ENCODE data around the gene TSHR. TPM values are rescaled to one million over a fixed set of nuclear protein-coding genes. Genes with fewer than 3 reads are reported as not detected.
"Not testable (repeated sequence)": the region's sequence is repeated elsewhere in the genome, so short reads cannot be mapped to it uniquely, and the experiment has no call there.

TSHR gene
- 0.50 TPM in 1 of 2 replicates, not detected in the other for total RNA-seq

- DNase-seq (ENCODE audit: low read depth): no peak
Measured at GRCh38 chr14:80955416-80955941, at the start of gene TSHR. TSS of gene TSHR (plus strand) at chr14:80955621. CDS start at chr14:80955681, 60 bp downstream.

DNA sequence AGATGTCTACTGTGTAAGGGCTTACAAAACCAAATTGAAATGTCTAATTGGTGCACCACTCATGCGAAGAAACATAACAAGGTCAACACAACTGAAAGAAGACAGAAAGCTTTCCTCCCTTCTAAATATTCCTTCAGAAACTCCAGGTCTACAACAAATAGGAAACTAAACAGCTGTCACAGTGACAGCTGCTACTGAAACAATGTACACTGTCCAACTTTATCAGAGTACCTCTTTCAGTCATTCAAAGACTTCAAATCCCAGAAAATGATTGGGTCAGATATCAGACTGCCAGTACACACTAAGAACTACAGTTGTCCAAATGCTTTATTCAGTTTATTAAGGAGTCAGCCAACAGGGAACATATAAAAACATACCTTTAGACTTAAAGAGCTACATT, 49.1 kb upstream of the TSHR start:
- no peak for DNase-seq (ENCODE audit: low read depth)

- DNase-seq (ENCODE audit: low read depth): no peak
Measured at GRCh38 chr14:80906946-80907345, 48.5 kb upstream of the TSHR start.

DNA sequence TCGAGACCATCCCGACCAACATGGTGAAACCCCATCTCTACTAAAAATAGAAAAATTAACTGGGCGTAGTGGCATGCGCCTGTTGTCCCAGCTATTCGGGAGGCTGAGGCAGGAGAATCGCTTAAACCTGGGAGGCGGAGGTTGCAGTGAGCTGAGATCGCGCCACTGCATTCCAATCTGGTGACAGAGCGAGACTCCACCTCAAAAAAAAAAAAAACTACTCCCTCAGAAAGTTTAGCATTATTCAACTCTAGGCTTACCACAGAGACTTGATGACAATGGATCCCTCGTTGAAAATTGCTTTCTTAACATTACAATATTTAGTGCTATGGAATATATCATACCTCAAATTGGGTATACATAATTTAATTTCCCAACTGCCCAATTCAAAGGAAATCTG, 43.4 kb upstream of the TSHR start:
- DNase-seq (ENCODE audit: low read depth): not testable (repeated sequence)

DNA sequence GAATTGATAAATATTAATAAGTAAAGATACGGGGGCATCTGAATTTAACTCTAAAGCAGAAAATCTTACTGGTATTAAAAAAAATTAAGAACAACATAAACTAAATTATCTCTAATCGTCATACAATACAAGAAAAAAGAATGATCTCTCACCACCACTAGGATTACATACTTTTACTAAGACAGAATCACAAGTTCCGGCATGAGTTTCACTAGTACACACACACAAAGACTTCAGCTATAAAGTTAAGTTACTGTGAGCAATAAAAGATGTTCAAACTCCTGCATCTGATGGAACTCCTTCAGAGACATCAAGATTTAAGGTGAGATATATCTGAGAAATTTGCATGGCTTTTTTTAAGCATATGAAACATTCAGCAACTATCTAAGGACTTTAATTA, 35.8 kb upstream of the TSHR start:
- no peak for DNase-seq (ENCODE audit: low read depth)

- no peak for DNase-seq (ENCODE audit: low read depth)
Measured at GRCh38 chr14:80923368-80923767, 32.1 kb upstream of the TSHR start.

DNA sequence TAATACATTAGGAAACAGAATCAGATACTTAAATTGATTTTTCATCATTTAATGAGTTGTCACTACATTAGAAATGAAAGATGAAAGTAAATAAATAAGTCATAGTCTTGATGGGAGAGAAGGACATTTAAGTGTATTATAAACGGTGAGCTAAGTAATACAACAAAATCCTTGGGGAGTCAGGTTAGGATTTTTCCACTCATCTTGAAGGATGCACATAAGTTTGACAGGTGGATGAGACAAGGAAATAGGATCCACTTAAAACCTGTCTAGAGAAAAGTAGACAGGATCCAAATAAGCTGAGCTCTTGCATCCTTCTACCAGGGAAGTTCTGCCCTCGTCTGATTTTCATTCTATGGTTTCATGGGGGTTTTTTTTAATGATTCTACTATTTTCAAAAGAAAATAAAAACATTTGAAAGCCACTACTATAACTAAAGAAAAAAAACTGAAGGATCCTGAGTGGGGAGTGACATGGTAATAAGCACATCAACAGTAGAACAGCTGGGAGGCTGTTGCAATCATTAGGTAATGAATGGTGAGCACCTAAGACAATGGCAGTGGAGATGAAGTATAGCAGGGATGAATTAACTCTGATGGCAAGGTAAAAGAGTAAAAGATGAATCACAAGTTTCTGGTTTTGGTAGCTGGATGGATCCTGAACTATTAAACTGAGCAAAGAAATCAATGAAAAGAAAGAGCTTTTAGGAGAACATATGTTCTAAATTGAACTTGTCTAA, 30.9 kb upstream of the TSHR start:
- peak; percentile 58 for DNase-seq (ENCODE audit: low read depth)

GRCh38 chr14:80926397-80927082, 28.9 kb upstream of the TSHR start:
- peak; percentile 30 for DNase-seq (ENCODE audit: low read depth)

DNA sequence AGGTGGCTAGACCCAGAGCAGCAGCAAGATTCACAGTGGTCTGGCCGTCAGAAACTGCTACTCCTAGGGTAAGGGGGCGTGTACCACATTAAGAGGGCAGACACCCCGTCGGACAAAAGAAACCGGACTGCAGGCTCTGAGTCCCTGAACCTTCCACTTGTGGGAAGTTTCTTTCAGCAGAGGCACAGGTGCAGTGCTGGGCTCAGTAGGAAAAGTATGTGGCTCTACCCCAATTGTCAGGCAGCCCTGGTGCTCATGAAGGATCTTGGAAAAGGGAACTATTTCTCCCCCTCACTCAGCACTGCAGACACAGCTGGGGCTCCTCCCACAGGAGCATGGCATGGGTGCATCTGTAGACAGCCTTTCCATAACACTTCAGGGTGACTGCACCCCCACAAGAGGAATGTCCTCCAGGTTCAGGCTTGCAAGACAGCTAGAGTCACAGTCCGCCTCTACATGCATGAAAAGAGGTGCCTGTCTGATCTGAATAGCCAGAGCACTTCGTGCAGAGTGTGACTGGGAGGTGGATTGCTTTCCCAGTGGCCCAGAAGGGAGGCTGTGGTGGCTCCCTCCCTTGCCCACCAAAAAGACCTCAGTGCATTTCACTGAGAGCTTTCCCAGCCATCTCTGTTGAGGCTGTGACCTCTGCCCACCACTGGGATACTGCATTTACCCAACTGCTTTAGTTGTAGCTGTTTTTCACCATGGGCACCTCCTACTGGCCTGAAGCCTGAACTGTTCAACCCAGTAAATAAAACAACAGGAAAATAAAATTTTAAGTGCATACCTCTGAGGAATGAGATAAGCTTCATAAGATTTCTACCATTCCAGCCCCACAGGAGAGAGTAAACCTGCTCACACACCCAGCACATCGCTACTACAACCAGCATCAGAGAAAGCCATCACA, 28.1 kb upstream of the TSHR start:
- DNase-seq (ENCODE audit: low read depth): no peak

DNA sequence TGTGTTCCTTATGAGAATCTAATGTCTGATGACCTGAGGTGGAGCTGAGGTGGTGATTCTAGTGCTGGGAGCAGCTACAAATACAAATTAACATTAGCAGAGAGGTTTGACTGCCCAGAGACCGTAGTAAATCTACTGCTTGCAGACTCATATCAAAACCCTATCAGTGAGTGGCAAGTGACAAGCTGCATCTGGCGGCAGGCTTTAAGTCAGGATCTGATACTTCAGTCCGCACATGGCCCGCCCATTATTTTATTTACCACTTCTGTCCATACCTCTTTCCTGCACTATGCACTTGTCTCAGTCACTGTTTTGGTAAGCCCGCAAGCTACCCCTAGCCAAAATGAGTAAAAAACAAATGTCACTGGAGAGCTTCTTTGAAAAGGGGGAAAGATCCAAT, 25.3 kb upstream of the TSHR start:
- DNase-seq (ENCODE audit: low read depth): no peak

- DNase-seq (ENCODE audit: low read depth): peak; percentile 93
Measured at GRCh38 chr14:80930836-80931389, 24.5 kb upstream of the TSHR start.

GRCh38 chr14:80933282-80933681, 22.1 kb upstream of the TSHR start:
- DNase-seq (ENCODE audit: low read depth): no peak

DNA sequence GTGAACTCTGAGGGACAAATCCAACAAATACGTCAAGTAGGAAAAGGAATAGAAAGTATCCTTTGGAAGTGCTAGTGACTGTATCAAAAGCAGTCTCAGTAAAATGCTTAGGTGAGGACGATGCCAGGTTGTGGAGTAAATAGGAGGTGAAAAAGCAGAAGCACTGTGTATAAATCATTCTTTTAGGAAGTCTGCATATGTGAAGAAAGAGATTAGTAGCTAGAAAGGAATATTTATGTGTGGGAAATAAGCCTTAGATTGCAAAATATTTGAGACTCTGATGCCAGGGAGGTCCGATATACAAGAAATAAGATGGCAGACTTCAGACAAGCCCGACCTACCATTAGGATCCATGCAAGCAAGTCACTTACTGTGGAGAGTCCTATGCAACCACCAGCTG, 21.7 kb upstream of the TSHR start:
- no peak for DNase-seq (ENCODE audit: low read depth)

- DNase-seq (ENCODE audit: low read depth): no peak
Measured at GRCh38 chr14:80940146-80940545, 15.3 kb upstream of the TSHR start.

- DNase-seq (ENCODE audit: low read depth): peak; percentile 98
Measured at GRCh38 chr14:80941241-80942185, 13.9 kb upstream of the TSHR start, which contains the start of gene CEP128. TSS of gene CEP128 (minus strand) at chr14:80941738.

DNA sequence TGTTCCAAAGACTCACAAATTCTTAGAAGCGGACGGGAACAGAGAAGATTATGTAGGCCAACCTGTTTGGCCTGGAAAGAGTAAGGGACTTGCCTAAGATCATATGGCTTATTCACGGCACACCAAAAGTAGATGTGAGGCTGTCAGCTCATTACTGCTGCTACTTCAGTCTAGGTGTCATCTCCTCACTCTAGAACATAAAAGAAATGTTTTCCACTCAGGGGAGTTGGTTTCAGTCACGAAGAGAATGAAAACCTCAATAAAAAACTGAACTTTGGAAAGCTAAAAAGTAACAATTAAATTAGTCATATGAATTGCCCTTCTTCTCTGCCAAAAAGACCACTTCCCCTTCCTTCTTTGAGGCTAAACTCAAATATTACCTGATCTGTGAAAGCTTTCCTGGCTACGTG, 13.2 kb upstream of the TSHR start:
- DNase-seq (ENCODE audit: low read depth): no peak

GRCh38 chr14:80944861-80945617, 10.4 kb upstream of the TSHR start:
- DNase-seq (ENCODE audit: low read depth): no peak

GRCh38 chr14:80946187-80946586, 9.2 kb upstream of the TSHR start:
- no peak for DNase-seq (ENCODE audit: low read depth)

GRCh38 chr14:80946797-80947196, 8.6 kb upstream of the TSHR start:
- DNase-seq (ENCODE audit: low read depth): no peak

- DNase-seq (ENCODE audit: low read depth): no peak
Measured at GRCh38 chr14:80948291-80948690, 7.1 kb upstream of the TSHR start.

Measured in renal cortical epithelial cell (primary cell).